Endothelial cell of umbilical vein (primary cell): ENCODE data around the gene SPOP. TPM values are rescaled to one million over a fixed set of nuclear protein-coding genes. Genes with fewer than 3 reads are reported as not detected.

ENCODE experiments used
- BruUV-seq: library from RNA; stranded (reverse); fragments of 400-500 nt; replicated peaks from 2 replicates; lab custom pipeline; 2021; lab: Mats Ljungman, UMichigan
- CTCF ChIA-PET: fragments of 300-600, 350-600 bp; sonication (Branson Sonifier 250); formaldehyde crosslinking; loops from one replicate; lab custom pipeline; 2021; ENCODE audit warnings: antibody characterized with exemption, inconsistent platforms; lab: Charles Lee
- POLR2A ChIA-PET: fragments of 300-600, 350-600 bp; sonication (Branson Sonifier 250); formaldehyde crosslinking; loops from one replicate; lab custom pipeline; 2021; ENCODE audit warnings: antibody characterized with exemption, inconsistent platforms; lab: Charles Lee
- DNase-seq: peaks from one replicate; pipeline ENCODE4 v3.0.0-alpha.2; 2011; ENCODE audit warnings: low read depth, low spot score
- FAIRE-seq: peaks from 2 replicates; lab custom pipeline; 2011; peaks lifted over from hg19 to GRCh38; lab: Jason Lieb, UNC
- H2AFZ ChIP-seq: 2 replicates; pipeline ENCODE4 v1.6.0; 2012; ENCODE audit warnings: low read depth, low read length, control low read depth, inconsistent platforms
- H3K27ac ChIP-seq: 2 replicates; pipeline ENCODE4 v1.5.1; 2011; ENCODE audit warnings: low read depth, mild to moderate bottlenecking, control low read depth, low read length, moderate library complexity; ENCODE audit not compliant: insufficient read depth
- H3K27me3 ChIP-seq, 2 experiments: 2 replicates each; pipeline versions ENCODE4 v1.6.0 to v1.6.1; 2011; ENCODE audit warnings: low read length in 2 of 2, mixed read lengths in 1 of 2; ENCODE audit not compliant: control insufficient read depth in 2 of 2, insufficient read depth in 2 of 2
- H3K36me3 ChIP-seq, 2 experiments: 2 replicates in 1 of 2; 3 replicates in 1 of 2; pipeline ENCODE4 v1.5.1; 2011; ENCODE audit warnings: low read length in 2 of 2, mild to moderate bottlenecking in 1 of 2, moderate library complexity in 1 of 2; ENCODE audit not compliant: control insufficient read depth in 2 of 2, insufficient read depth in 2 of 2; ENCODE audit errors: extremely low read depth in 1 of 2
- H3K4me1 ChIP-seq: 3 replicates; pipeline ENCODE4 v1.5.1; 2011; ENCODE audit warnings: mild to moderate bottlenecking, low read length; ENCODE audit not compliant: control insufficient read depth, insufficient read depth; ENCODE audit errors: extremely low read depth
- H3K4me2 ChIP-seq: 2 replicates; pipeline ENCODE4 v1.6.1; 2011; ENCODE audit warnings: low read length, control low read depth, mixed read lengths; ENCODE audit not compliant: insufficient read depth
- H3K4me3 ChIP-seq, 3 experiments: fragments of 200-600 bp in 1 of 3; sonication (generic), shearing (Covaris generic) in 1 of 3; replicated peaks in 1 of 3; 2 replicates each; pipeline ENCODE4 v1.5.1; 2011 to 2016; ENCODE audit warnings: control low read depth in 3 of 3, low read length in 3 of 3, mild to moderate bottlenecking in 2 of 3, inconsistent platforms in 1 of 3, low read depth in 1 of 3, moderate library complexity in 1 of 3; ENCODE audit not compliant: insufficient read depth in 1 of 3
- H3K79me2 ChIP-seq: 2 replicates; pipeline ENCODE4 v1.6.0; 2012; ENCODE audit warnings: low read length, inconsistent platforms; ENCODE audit not compliant: control insufficient read depth, insufficient read depth
- H3K9ac ChIP-seq: replicated peaks from 2 replicates; pipeline ENCODE3; 2011; ENCODE audit warnings: low read length, control low read depth; ENCODE audit not compliant: insufficient read depth; ENCODE audit errors: extremely low read depth
- H3K9me1 ChIP-seq: replicated peaks from 3 replicates; pipeline ENCODE4 v1.6.0; 2011; ENCODE audit warnings: mild to moderate bottlenecking, low read length; ENCODE audit not compliant: control insufficient read depth, insufficient read depth; ENCODE audit errors: extremely low read depth
- H3K9me3 ChIP-seq: replicated peaks from 2 replicates; pipeline ENCODE4 v1.5.1; 2012; ENCODE audit warnings: low read length, inconsistent platforms; ENCODE audit not compliant: control insufficient read depth, insufficient read depth
- H4K20me1 ChIP-seq: replicated peaks from 2 replicates; pipeline ENCODE3; 2011; ENCODE audit warnings: mild to moderate bottlenecking, low read length; ENCODE audit not compliant: control insufficient read depth, insufficient read depth; ENCODE audit errors: extremely low read depth
- EZH2 ChIP-seq: IDR thresholded peaks from 2 replicates; pipeline ENCODE4 v1.6.1; 2012; ENCODE audit warnings: borderline replicate concordance, low read depth, mild to moderate bottlenecking, moderate library complexity, low read length, inconsistent platforms; ENCODE audit not compliant: severe bottlenecking
- FOS ChIP-seq: IDR thresholded peaks from 2 replicates; pipeline ENCODE4 v1.6.1; 2011; ENCODE audit warnings: mild to moderate bottlenecking, low read length, moderate library complexity, borderline replicate concordance; ENCODE audit not compliant: insufficient read depth
- GATA2 ChIP-seq: IDR thresholded peaks from 2 replicates; pipeline ENCODE4 v1.7.0; 2011; ENCODE audit warnings: low read depth, mild to moderate bottlenecking, moderate library complexity, mixed read lengths, low read length; ENCODE audit not compliant: insufficient read length, insufficient read depth
- JUN ChIP-seq: IDR thresholded peaks from 2 replicates; pipeline ENCODE4 v1.6.1; 2011; ENCODE audit warnings: borderline replicate concordance, low read depth; ENCODE audit not compliant: insufficient read length, insufficient read depth
- MAX ChIP-seq: IDR thresholded peaks from 2 replicates; pipeline ENCODE4 v1.6.1; 2011; ENCODE audit not compliant: insufficient read depth, insufficient read length
- MYC ChIP-seq: IDR thresholded peaks from one replicate; pipeline ENCODE4 v1.6.1; 2011; ENCODE audit warnings: mild to moderate bottlenecking, low read depth, low read length
- POLR2A ChIP-seq: IDR thresholded peaks from 2 replicates; pipeline ENCODE4 v1.6.1; 2012; ENCODE audit warnings: low read depth, mild to moderate bottlenecking, control low read depth, low read length
- POLR2AphosphoS5 ChIP-seq: IDR thresholded peaks from 2 replicates; pipeline ENCODE4 v1.6.1; 2012; ENCODE audit warnings: low read depth, mild to moderate bottlenecking, control low read depth, low read length, moderate library complexity; ENCODE audit not compliant: insufficient read depth
- dilution Hi-C: fragments of 300-500 bp; cut with MboI; formaldehyde crosslinking; loops from one replicate; pipeline ENCODE4 v1.15.0; 2019; ENCODE audit warnings: low sequenced_read_pairs; ENCODE audit not compliant: extremely low pct_ligation_motif_present
- intact Hi-C: fragments of 100-400 bp; cut with micrococcal nuclease; formaldehyde crosslinking; loops from one replicate; pipeline ENCODE4 v1.10.0; 2022
- polyA plus RNA-seq, 4 experiments: library from polyadenylated mRNA; depleted of rRNA in 3 of 4; stranded (reverse) in 3 of 4; unstranded in 1 of 4; fragments of >200 nt; gene quantifications; 2 replicates each; pipeline versions ENCODE4 v1.2.1 to v1.2.3, GENCODE V29; 2011 to 2012; ENCODE audit warnings: missing spikeins in 1 of 4
- total RNA-seq: library from RNA; stranded (reverse); gene quantifications from 2 replicates; pipeline ENCODE4 v1.2.3, GENCODE V29; 2021

The SPOP gene
- total and polyA plus RNA-seq, 2 donors (not counting 3 experiments of a cell fraction or from before 2014, with no cell fraction given), result 46.9 to 61.0 TPM

- ChIA-PET POLR2A (no interaction called here), CTCF (interaction anchor here (1.0 to 24.3 kb wide), 4 partner anchors 10 to 298 kb away, joined by 3 to 786 read pairs (median 6); partner anchors contain the start of gene NXPH3)
- no TSS peak for BruUV-seq
- H3K27ac ChIP-seq, result no peak overlapping the region
- no peak for DNase-seq
- intact Hi-C loops, result no loop called here
- H3K79me2 ChIP-seq, result no peaks in the 10 kb centered on the region
- H3K36me3 ChIP-seq, result peaks cover 18 to 34% of the 10 kb centered on the region in 2 experiments
- no peaks in the 10 kb centered on the region for H3K9me3 ChIP-seq
- H3K27me3 ChIP-seq, result no peaks in the 10 kb centered on the region
- H3K4me1 ChIP-seq, result peaks cover 2% of the 10 kb centered on the region
- FAIRE-seq, result no peak
- no peak overlapping the region for H3K9ac ChIP-seq
- TF ChIP-seq FOS, result no peak
- no peak overlapping the region for H3K4me2 ChIP-seq
- H3K4me3 ChIP-seq, result no peak overlapping the region
- no peak overlapping the region for H2AFZ ChIP-seq
- dilution Hi-C loops, result no loop called here
- no peaks in the 10 kb centered on the region for H3K9me1 ChIP-seq
- no peaks in the 10 kb centered on the region for H4K20me1 ChIP-seq
Measured at GRCh38 chr17:49699966-49700575, 22.2 kb upstream of the SPOP start.

- Histone ChIP-seq H4K20me1 (no peaks in the 10 kb centered on the region), H3K79me2 (no peaks in the 10 kb centered on the region), H3K4me3 (no peak overlapping the region), H2AFZ (no peak overlapping the region), H3K9me3 (no peaks in the 10 kb centered on the region), H3K4me1 (peaks cover 3% of the 10 kb centered on the region), H3K4me2 (no peak overlapping the region), H3K27me3 (no peaks in the 10 kb centered on the region), H3K9me1 (no peaks in the 10 kb centered on the region), H3K9ac (no peak overlapping the region), H3K27ac (no peak overlapping the region), H3K36me3 (peaks cover 7 to 17% of the 10 kb centered on the region in 2 experiments)
- DNase-seq, result no peak
- TF ChIP-seq GATA2, result no peak
- TF ChIP-seq POLR2A, result no peak
- no peak for TF ChIP-seq FOS
- no peak for TF ChIP-seq POLR2AphosphoS5
- no peak for TF ChIP-seq JUN
- TF ChIP-seq MYC, result no peak
- TF ChIP-seq MAX, result no peak
- no peak for TF ChIP-seq EZH2
- dilution Hi-C loops (no loop called here), intact Hi-C loops (no loop called here)
- FAIRE-seq, result no peak
- ChIA-PET POLR2A (interaction anchor here (0.6 to 1.2 kb wide), 3 partner anchors 12 to 152 kb away, joined by 3 to 9 read pairs (median 3); no protein-coding TSS in a partner anchor), CTCF (interaction anchor here (1.1 to 24.3 kb wide), 4 partner anchors 79 to 154 kb away, joined by 3 to 786 read pairs (median 6); partner anchors contain the start of gene NXPH3)
- no TSS peak for BruUV-seq
Measured at GRCh38 chr17:49698005-49698404, 20.1 kb upstream of the SPOP start.
